Measurements from ENCODE around the gene ING3. TPM values are rescaled to one million over a fixed set of nuclear protein-coding genes. Genes with fewer than 3 reads are reported as not detected.

The ING3 gene
- total and polyA plus RNA-seq, 8 donors, result 6.2 to 10.8 (median 7.6) TPM

DNA sequence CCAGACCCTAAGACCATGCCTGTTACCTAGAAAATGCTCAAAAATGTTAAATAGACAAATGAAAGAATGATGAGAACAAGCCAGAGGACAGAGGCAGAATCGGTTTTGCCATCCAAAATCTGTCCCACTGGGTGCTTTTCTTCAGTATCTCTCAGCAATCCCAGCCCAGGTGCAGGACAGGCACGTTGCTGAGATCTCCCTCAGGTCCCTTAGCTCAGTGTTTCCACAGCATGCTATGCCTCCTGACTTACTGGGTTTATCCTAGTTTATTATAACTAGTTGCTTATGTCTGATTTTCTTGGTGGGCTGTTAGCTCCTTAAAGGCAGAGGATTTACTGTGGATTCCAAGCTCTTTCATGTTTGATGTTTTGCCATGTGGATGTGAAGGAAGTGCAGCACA lies 58.2 kb downstream of the ING3 start:
- TF ChIP-seq, protein P1, sequence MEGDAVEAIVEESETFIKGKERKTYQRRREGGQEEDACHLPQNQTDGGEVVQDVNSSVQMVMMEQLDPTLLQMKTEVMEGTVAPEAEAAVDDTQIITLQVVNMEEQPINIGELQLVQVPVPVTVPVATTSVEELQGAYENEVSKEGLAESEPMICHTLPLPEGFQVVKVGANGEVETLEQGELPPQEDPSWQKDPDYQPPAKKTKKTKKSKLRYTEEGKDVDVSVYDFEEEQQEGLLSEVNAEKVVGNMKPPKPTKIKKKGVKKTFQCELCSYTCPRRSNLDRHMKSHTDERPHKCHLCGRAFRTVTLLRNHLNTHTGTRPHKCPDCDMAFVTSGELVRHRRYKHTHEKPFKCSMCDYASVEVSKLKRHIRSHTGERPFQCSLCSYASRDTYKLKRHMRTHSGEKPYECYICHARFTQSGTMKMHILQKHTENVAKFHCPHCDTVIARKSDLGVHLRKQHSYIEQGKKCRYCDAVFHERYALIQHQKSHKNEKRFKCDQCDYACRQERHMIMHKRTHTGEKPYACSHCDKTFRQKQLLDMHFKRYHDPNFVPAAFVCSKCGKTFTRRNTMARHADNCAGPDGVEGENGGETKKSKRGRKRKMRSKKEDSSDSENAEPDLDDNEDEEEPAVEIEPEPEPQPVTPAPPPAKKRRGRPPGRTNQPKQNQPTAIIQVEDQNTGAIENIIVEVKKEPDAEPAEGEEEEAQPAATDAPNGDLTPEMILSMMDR (IDR thresholded peaks at IDR 0.05), result no peak
- intact Hi-C loops (cut with DNase I), result no loop called here
- FAIRE-seq, result no peak
- Histone ChIP-seq H3K27ac (no peak overlapping the region), H3K9me3 (no peaks in the 10 kb centered on the region), H3K36me3 (no peaks in the 10 kb centered on the region), H3K27me3 (no peaks in the 10 kb centered on the region), H3K4me1 (no peaks in the 10 kb centered on the region), H3K4me3 (no peak overlapping the region)
- ATAC-seq, result no peak
- DNase-seq, result no peak
- WGBS, 2 donors, result 48 to 60% methylated on average over 2 of the region's 2 CpGs

DNA sequence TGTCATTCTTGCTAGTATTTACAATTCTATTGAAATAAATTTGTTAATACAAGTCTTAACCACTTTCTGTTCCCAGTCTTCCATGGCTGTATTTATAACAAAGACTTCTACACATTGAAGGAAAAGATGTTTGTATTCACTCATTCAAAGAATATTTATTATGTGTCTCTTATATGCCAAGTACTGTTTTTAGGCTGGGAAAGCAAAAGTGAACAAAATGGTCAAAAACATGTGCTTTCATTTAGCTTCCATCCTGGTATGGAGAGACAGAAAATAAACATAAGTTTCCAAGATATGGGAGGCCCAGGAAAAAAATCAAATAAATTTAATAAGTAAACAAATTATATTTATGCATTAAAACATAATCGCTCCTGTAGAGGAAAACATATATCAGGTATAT lies 60.8 kb downstream of the ING3 start:
- H3K4me3 ChIP-seq, result no peak overlapping the region
- no peaks in the 10 kb centered on the region for H3K9me3 ChIP-seq
- H3K27ac ChIP-seq, result no peak overlapping the region
- ATAC-seq (no peak), FAIRE-seq (no peak), DNase-seq (no peak)
- H3K27me3 ChIP-seq, result no peaks in the 10 kb centered on the region
- H3K36me3 ChIP-seq, result no peaks in the 10 kb centered on the region
- intact Hi-C loops (cut with DNase I), result no loop called here
- WGBS, 2 donors, result 78 to 79% methylated on average over 1 of the region's 1 CpG
- TF ChIP-seq, protein P1 (IDR thresholded peaks at IDR 0.05), result no peak
- no peaks in the 10 kb centered on the region for H3K4me1 ChIP-seq

DNA sequence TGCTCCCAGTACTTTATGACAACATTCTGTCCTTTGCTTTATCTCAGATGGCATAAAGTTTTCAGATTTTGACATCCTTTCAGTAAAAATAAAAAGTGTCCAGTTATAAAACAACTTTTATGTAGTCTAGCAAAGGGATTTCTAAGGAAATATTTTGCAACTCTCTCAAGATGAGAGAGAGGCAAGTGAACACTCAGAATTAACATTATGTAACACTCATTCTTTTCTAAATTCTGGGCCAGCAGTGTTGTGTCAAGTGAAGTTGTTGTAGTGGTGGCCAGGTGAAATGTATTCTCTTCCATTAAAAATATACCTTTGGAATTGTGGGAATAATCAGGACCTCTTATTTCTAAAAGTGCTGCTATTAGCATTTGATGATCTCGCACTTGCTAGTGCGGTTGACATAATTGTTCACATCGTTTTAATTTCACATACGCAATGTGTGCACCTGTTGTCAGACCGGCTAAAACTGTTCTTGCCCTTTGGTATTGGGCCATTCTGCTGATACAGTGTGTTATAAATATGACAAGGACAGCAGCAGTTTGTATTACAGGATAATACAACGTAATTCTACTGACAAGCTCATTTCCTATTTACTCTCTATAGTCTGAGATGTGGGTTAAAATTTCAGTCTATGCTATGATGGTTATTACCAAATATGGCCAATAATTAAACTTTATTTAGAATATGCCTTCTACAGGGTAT lies 61.7 kb downstream of the ING3 start:
- Histone ChIP-seq H3K27ac (no peak overlapping the region), H3K27me3 (no peaks in the 10 kb centered on the region), H3K9me3 (no peaks in the 10 kb centered on the region), H3K4me1 (no peaks in the 10 kb centered on the region), H3K36me3 (no peaks in the 10 kb centered on the region), H3K4me3 (no peak overlapping the region)
- TF ChIP-seq, protein P1 (IDR thresholded peaks at IDR 0.05), result no peak
- no peak for DNase-seq
- intact Hi-C loops (cut with DNase I), result no loop called here
- ATAC-seq, result no peak
- WGBS, 2 donors, result 81 to 87% methylated on average over 6 of the region's 6 CpGs
- FAIRE-seq, result no peak

DNA sequence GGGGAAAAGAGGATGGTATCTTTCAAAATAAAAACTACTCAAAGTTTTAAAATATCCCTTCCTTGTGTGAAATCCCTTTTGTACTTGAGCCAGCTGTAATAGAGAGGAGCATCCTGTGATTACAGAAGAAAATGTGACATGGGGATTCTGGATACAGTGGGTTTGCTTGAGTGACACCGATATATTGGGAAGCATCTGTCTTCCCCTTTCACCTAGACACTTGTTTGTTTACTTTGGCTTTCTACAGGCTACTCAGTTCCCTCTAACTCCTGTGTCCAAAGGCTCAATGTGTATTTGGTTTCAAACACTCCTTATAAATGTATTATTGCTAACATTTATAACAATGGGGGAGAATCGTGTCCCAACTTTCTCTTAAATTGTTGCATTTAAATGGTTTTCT lies 62.3 kb downstream of the ING3 start:
- no peaks in the 10 kb centered on the region for H3K9me3 ChIP-seq
- H3K27me3 ChIP-seq, result no peaks in the 10 kb centered on the region
- WGBS, 2 donors, result 65 to 68% methylated on average over 2 of the region's 2 CpGs
- no peak for DNase-seq
- TF ChIP-seq, protein P1 (IDR thresholded peaks at IDR 0.05), result no peak
- intact Hi-C loops (cut with DNase I), result no loop called here
- no peaks in the 10 kb centered on the region for H3K36me3 ChIP-seq
- no peak overlapping the region for H3K27ac ChIP-seq
- no peak for FAIRE-seq
- ATAC-seq, result no peak
- no peak overlapping the region for H3K4me3 ChIP-seq
- H3K4me1 ChIP-seq, result no peaks in the 10 kb centered on the region

DNA sequence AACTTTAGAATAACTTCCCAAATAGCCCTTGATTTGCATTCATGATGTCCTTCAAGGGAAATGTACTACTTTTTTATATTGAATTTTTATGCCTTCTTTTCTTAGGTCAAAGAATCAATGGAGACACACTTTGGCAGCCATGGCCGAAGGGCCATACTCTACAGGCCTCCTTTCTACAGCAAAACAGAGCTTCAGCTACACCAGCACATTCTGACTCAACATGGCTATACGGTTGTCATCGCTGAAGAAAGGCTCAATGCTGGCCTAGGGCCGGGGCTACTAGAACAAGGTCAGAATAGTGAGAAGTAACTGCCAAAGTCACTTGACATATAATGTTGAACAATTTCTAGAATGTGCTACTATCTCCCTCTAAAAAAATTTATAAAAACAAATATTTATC lies 65.0 kb downstream of the ING3 start:
- TF ChIP-seq, protein P1 (IDR thresholded peaks at IDR 0.05), result no peak
- no peak overlapping the region for H3K27ac ChIP-seq
- no peak for DNase-seq
- H3K4me1 ChIP-seq, result no peaks in the 10 kb centered on the region
- no peak for ATAC-seq
- H3K27me3 ChIP-seq, result no peaks in the 10 kb centered on the region
- WGBS, 2 donors, result 83 to 85% methylated on average over 4 of the region's 4 CpGs
- no peak for FAIRE-seq
- no peaks in the 10 kb centered on the region for H3K36me3 ChIP-seq
- no peaks in the 10 kb centered on the region for H3K9me3 ChIP-seq
- no peak overlapping the region for H3K4me3 ChIP-seq
- intact Hi-C loops (cut with DNase I), result no loop called here
